Fibroblast of skin of abdomen (primary cell): ENCODE measurements around the gene NONO. TPM values are rescaled to one million over a fixed set of nuclear protein-coding genes. Genes with fewer than 3 reads are reported as not detected.
"Not testable (repeated sequence)": the region's sequence is repeated elsewhere in the genome, so short reads cannot be mapped to it uniquely, and the experiment has no call there.

Experiments used
- DNase-seq: peaks from one replicate; pipeline ENCODE4 v3.0.0-alpha.2; 2013
- polyA plus RNA-seq, 2 experiments: library from polyadenylated mRNA; unstranded; fragments of 120-200 nt; gene quantifications; one replicate each; pipeline ENCODE4 v1.2.1, GENCODE V29; 2013; ENCODE audit not compliant: insufficient read length in 2 of 2

NONO gene
- 514 TPM for polyA plus RNA-seq (2013, experiment 1 of 2; ENCODE audit: insufficient read length)
- polyA plus RNA-seq (2013, experiment 2 of 2; ENCODE audit: insufficient read length) = 496 TPM

GRCh38 chrX:71283403-71284143, at the start of gene NONO:
Gene NONO (plus strand): TSS chrX:71283635. CDS start chrX:71290638, 7,003 bp downstream.
- peak; percentile 99 for DNase-seq

- no peak for DNase-seq
Measured at GRCh38 chrX:71235482-71235881, 48.0 kb upstream of the NONO start.

- no peak for DNase-seq
Measured at GRCh38 chrX:71236836-71237235, 46.6 kb upstream of the NONO start.

- DNase-seq = no peak
Measured at GRCh38 chrX:71239781-71240180, 43.7 kb upstream of the NONO start.

- no peak for DNase-seq
Measured at GRCh38 chrX:71241301-71241700, 42.1 kb upstream of the NONO start.

GRCh38 chrX:71244359-71245128, 38.9 kb upstream of the NONO start:
- no peak for DNase-seq

- no peak for DNase-seq
Measured at GRCh38 chrX:71245159-71245558, 38.3 kb upstream of the NONO start.

- DNase-seq = no peak
Measured at GRCh38 chrX:71250841-71251240, 32.6 kb upstream of the NONO start.

- peak; percentile 2 for DNase-seq
Measured at GRCh38 chrX:71251466-71251973, 31.9 kb upstream of the NONO start.

GRCh38 chrX:71252221-71252620, 31.2 kb upstream of the NONO start:
- no peak for DNase-seq

- peak; percentile 52 for DNase-seq
Measured at GRCh38 chrX:71253253-71254091, 30.0 kb upstream of the NONO start.

GRCh38 chrX:71254092-71254963, 29.1 kb upstream of the NONO start, which contains the start of gene ZMYM3:
Gene ZMYM3 (minus strand): TSS chrX:71254140. CDS start chrX:71253255, 885 bp downstream.
- DNase-seq = peak; percentile 86

GRCh38 chrX:71256051-71256450, 27.4 kb upstream of the NONO start:
- DNase-seq = no peak

- no peak for DNase-seq
Measured at GRCh38 chrX:71256856-71257255, 26.6 kb upstream of the NONO start.

- not testable (repeated sequence) for DNase-seq
Measured at GRCh38 chrX:71268624-71269023, 14.8 kb upstream of the NONO start.

GRCh38 chrX:71269801-71270395, 13.5 kb upstream of the NONO start:
- no peak for DNase-seq

- DNase-seq = not testable (repeated sequence)
Measured at GRCh38 chrX:71272313-71272712, 11.1 kb upstream of the NONO start.

GRCh38 chrX:71281300-71281699, 2.1 kb upstream of the NONO start:
- not testable (repeated sequence) for DNase-seq

- no peak for DNase-seq
Measured at GRCh38 chrX:71282514-71283402, 677 bp upstream of the NONO start.

- DNase-seq = no peak
Measured at GRCh38 chrX:71285929-71286328, 2.5 kb downstream of the NONO start.
